SH-SY5Y (cell line): Measurements from ENCODE around the gene SLC24A1.

Source experiments
- GATA2 ChIP-seq: IDR thresholded peaks from 2 replicates; pipeline ENCODE4 v1.6.1; 2011; ENCODE audit warnings: mild to moderate bottlenecking, low read depth, low read length
- GATA3 ChIP-seq: IDR thresholded peaks from 2 replicates; pipeline ENCODE4 v1.6.1; 2011; ENCODE audit warnings: low read depth, mild to moderate bottlenecking, low read length, moderate library complexity

DNA sequence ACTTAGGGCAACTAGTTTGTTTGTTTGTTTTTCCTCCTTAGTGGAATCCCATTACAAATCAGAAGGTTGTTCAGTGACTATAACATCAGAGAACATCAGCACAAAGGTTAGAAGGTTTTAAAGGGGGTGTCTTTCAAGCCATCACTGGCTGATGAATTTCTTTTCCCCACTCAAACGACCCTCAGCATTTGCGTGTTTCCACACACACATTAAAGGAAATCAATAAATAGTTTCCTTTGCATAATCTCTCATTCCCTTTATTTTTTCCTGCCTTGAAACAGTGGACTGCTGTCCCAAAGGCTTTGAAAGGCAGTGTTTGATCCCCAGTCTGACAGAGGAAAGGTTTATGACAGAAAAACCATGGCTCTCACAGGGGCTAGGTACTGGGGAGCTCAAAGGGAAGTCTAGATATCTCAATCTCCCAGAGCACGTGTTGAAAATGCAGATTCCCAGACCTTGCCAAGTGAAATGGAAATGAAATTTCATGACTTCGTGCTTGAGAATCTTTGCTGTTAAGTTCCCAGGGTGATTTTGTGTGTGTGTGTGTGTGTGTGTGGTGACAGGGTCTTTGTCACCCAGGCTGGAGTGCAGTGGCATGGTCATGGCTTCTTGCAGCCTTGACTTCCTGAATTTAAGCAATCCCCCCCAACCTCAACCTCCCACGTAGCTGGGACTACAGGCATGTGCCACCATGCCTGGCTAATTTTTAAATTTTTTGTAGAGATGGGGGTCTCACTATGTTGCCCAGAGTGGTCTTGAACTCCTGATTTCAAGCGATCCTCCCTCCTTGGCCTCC lies 8.6 kb upstream of the SLC24A1 start:
- no peak for TF ChIP-seq GATA3
- no peak for TF ChIP-seq GATA2
